ENCODE measurements around the gene RBM39. TPM values are rescaled to one million over a fixed set of nuclear protein-coding genes. Genes with fewer than 3 reads are reported as not detected.
"Not testable (repeated sequence)": the region's sequence is repeated elsewhere in the genome, so short reads cannot be mapped to it uniquely, and the experiment has no call there.

RBM39 gene
- total and polyA plus RNA-seq, 9 of the 15 experiments (the other 6 are each of a cell fraction or from before 2014, with no cell fraction given): 143 to 319 (median 228) TPM

DNA sequence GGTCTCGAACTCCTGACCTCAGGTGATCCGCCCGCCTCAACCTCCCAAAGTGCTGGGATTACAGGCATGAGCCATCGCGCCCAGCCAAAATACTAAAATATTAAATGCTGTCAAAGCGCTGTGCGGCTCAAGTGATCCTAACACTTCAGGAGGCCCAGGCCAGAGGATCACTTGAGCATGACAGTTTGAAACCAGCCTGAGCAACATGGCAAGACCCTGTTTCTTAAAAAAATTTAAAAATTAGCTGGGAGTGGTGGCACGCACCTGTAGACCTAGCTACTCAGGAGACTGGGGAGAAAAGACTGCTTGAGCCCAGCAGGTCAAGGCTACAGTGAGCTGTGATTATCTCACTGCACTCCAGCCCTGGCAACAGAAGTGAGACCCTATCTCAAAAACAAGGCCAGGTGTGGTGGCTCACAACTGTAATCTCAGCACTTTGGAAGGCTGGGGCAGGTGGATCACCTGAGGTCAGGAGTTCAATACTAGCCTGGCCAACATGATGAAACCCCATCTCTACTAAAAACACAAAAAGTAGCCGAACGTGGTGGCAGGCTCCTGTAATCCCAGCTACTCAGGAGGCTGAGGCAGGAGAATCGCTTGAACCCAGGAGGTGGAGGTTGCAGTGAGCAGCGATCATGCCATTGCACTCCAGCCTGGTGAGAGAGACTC, 18.3 kb downstream of the RBM39 start:
- POLR2A ChIA-PET: interaction anchor here (0.6 to 7.2 kb wide), 6 partner anchors 9 to 58 kb away, joined by 3 to 102 read pairs (median 7); partner anchors contain the start of genes NFS1 and ROMO1
- H3K27me3 ChIP-seq (ENCODE audit: control insufficient read depth in 2 of 2, insufficient read depth in 2 of 2, low read length in 2 of 2); CTCF ChIA-PET (ENCODE audit: low intra/inter-chr PET ratio); H3K9ac ChIP-seq (ENCODE audit: insufficient read depth in 1 of 2, low read depth in 2 of 2, low read length in 2 of 2); H3K9me3 ChIP-seq (replicated peaks; ENCODE audit: control insufficient read depth, insufficient read depth, low read depth, low read length); H3K27ac ChIP-seq (ENCODE audit: extremely low read depth, low read depth, low read length); H3K4me1 ChIP-seq (replicated peaks in 1 of 2; ENCODE audit: control insufficient read depth in 2 of 2, insufficient read depth in 2 of 2, low read length in 2 of 2); H3K4me2 ChIP-seq (ENCODE audit: insufficient read depth, low read length); H2AFZ ChIP-seq (ENCODE audit: low read depth, low read length); H3K9me1 ChIP-seq (ENCODE audit: control insufficient read depth, insufficient read depth, low read length); H3K4me3 ChIP-seq; ATAC-seq; in situ Hi-C loops (cut with MboI); FAIRE-seq; BruUV-seq (replicated peaks); intact Hi-C loops (cut with micrococcal nuclease); DNase-seq (ENCODE audit: extremely low read depth in 1 of 4, low spot score in 3 of 4): not testable (repeated sequence)
- Histone ChIP-seq H3K36me3 (ENCODE audit: control insufficient read depth, insufficient read depth, low read length) (peaks cover 96% of the 10 kb centered on the region), H3K79me2 (ENCODE audit: control insufficient read depth, insufficient read depth, low read length) (peaks cover 87% of the 10 kb centered on the region), H4K20me1 (replicated peaks; ENCODE audit: control insufficient read depth, insufficient read depth, low read length) (peaks cover 24% of the 10 kb centered on the region)
- WGBS (ENCODE audit: insufficient coverage, low coverage, missing lambda C conversion rate): 98% methylated on average over 12 of the region's 12 CpGs
- TF ChIP-seq SUPT5H (IDR thresholded peaks at IDR 0.05) (0 out of 2 replicates have a peak, but pooled peaks have one; percentile 5), POLR2A (conservative IDR thresholded peaks at IDR 0.05) (peak; percentile 20; the same call in 1 of the 2 replicates)

DNA sequence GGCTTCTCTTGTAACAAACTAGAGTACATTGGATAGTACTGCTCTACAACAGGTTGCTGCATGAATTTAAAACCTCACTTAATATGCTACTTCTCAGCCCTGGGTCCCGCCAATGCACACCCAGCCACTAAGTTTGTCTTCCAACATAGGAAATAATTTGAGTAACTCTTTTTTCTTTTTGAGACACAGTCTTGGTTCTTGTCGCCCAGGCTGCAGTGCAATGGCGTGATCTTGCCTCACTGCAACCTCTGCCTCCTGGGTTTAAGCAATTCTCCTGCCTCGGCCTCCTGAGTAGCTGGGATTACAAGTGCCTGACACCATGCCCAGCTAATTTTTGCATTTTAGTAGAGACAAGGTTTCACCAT, 18.8 kb downstream of the RBM39 start:
- POLR2A ChIA-PET: interaction anchor here (0.6 to 7.2 kb wide), 4 partner anchors 9 to 59 kb away, joined by 3 to 102 read pairs (median 4); partner anchors contain the start of genes NFS1 and ROMO1
- H3K4me2 ChIP-seq (ENCODE audit: insufficient read depth, low read length); DNase-seq (ENCODE audit: extremely low read depth in 1 of 4, low spot score in 3 of 4); H2AFZ ChIP-seq (ENCODE audit: low read depth, low read length); CTCF ChIA-PET (ENCODE audit: low intra/inter-chr PET ratio); H3K9ac ChIP-seq (ENCODE audit: insufficient read depth in 1 of 2, low read depth in 2 of 2, low read length in 2 of 2); H3K9me1 ChIP-seq (ENCODE audit: control insufficient read depth, insufficient read depth, low read length); ATAC-seq; H3K9me3 ChIP-seq (replicated peaks; ENCODE audit: control insufficient read depth, insufficient read depth, low read depth, low read length); in situ Hi-C loops (cut with MboI); H3K27ac ChIP-seq (ENCODE audit: extremely low read depth, low read depth, low read length); FAIRE-seq; H3K4me3 ChIP-seq; H3K27me3 ChIP-seq (ENCODE audit: control insufficient read depth in 2 of 2, insufficient read depth in 2 of 2, low read length in 2 of 2); H3K4me1 ChIP-seq (replicated peaks in 1 of 2; ENCODE audit: control insufficient read depth in 2 of 2, insufficient read depth in 2 of 2, low read length in 2 of 2); intact Hi-C loops (cut with micrococcal nuclease); BruUV-seq (replicated peaks): not testable (repeated sequence)
- WGBS (ENCODE audit: insufficient coverage, low coverage, missing lambda C conversion rate): 93% methylated on average over 4 of the region's 4 CpGs
- Histone ChIP-seq H3K36me3 (ENCODE audit: control insufficient read depth, insufficient read depth, low read length) (peaks cover 96% of the 10 kb centered on the region), H4K20me1 (replicated peaks; ENCODE audit: control insufficient read depth, insufficient read depth, low read length) (peaks cover 24% of the 10 kb centered on the region), H3K79me2 (ENCODE audit: control insufficient read depth, insufficient read depth, low read length) (peaks cover 84% of the 10 kb centered on the region)
- TF ChIP-seq SUPT5H (IDR thresholded peaks at IDR 0.05): peak; percentile 25; the same call in 1 of the 2 replicates
